HepG2 (cell line): Measurements from ENCODE around the gene SEPTIN10. TPM values are rescaled to one million over a fixed set of nuclear protein-coding genes. Genes with fewer than 3 reads are reported as not detected.
A peak's percentile ranks its signal among the peaks of the same experiment; 100 is the strongest.

Source experiments
- GATAD1 ChIP-seq: IDR thresholded peaks from 2 replicates; pipeline ENCODE4 v1.6.1; 2016; ENCODE audit warnings: missing genetic modification reagents, missing compliant biosample characterization
- GFI1 ChIP-seq: sonication (generic); formaldehyde crosslinking; IDR thresholded peaks from 2 replicates; pipeline ENCODE4 v1.5.0; 2020; ENCODE audit warnings: missing genetic modification reagents, mild to moderate bottlenecking, borderline replicate concordance
- HES4 ChIP-seq: sonication (generic); formaldehyde crosslinking; IDR thresholded peaks from 2 replicates; pipeline ENCODE4 v1.9.0; 2021; ENCODE audit warnings: mild to moderate bottlenecking, missing genetic modification reagents, borderline replicate concordance
- KAT8 ChIP-seq: IDR thresholded peaks from 2 replicates; pipeline ENCODE4 v1.6.1; 2016; ENCODE audit warnings: missing genetic modification reagents, missing compliant biosample characterization
- KLF12 ChIP-seq: sonication (generic); formaldehyde crosslinking; IDR thresholded peaks from 2 replicates; pipeline ENCODE4 v1.4.0; 2020; ENCODE audit warnings: missing genetic modification reagents, borderline replicate concordance
- KLF9 ChIP-seq: IDR thresholded peaks from 2 replicates; pipeline ENCODE4 v1.6.1; 2016; ENCODE audit warnings: low read depth
- MYC ChIP-seq: sonication (generic); formaldehyde crosslinking; IDR thresholded peaks from 2 replicates; pipeline ENCODE4 v1.9.0; 2021; ENCODE audit warnings: missing genetic modification reagents, borderline replicate concordance
- NFYB ChIP-seq: sonication (generic); formaldehyde crosslinking; IDR thresholded peaks from 2 replicates; pipeline ENCODE4 v1.4.0; 2020; ENCODE audit warnings: missing genetic modification reagents
- NFYC ChIP-seq: IDR thresholded peaks from 2 replicates; pipeline ENCODE4 v1.6.1; 2016; ENCODE audit warnings: missing genetic modification reagents, missing compliant biosample characterization
- REPIN1 ChIP-seq: sonication (generic); formaldehyde crosslinking; IDR thresholded peaks from 2 replicates; pipeline ENCODE4 v1.8.0; 2022; ENCODE audit warnings: missing genetic modification reagents, low read depth, mild to moderate bottlenecking, borderline replicate concordance
- RFX5 ChIP-seq: IDR thresholded peaks from 2 replicates; pipeline ENCODE4 v1.6.1; 2011; ENCODE audit warnings: low read depth, low read length, improper control_type of control experiment
- SIX4 ChIP-seq: sonication (generic); formaldehyde crosslinking; IDR thresholded peaks from 2 replicates; pipeline ENCODE4 v1.4.0; 2020; ENCODE audit warnings: missing genetic modification reagents
- SNAPC2 ChIP-seq: sonication (generic); formaldehyde crosslinking; IDR thresholded peaks from 2 replicates; pipeline ENCODE4 v1.8.1; 2022; ENCODE audit warnings: mild to moderate bottlenecking, missing genetic modification reagents
- TEAD2 ChIP-seq: sonication (generic); formaldehyde crosslinking; IDR thresholded peaks from 2 replicates; pipeline ENCODE4 v1.9.0; 2021; ENCODE audit warnings: missing genetic modification reagents
- U2AF2 ChIP-seq: fragments of 200-400 bp; formaldehyde crosslinking; IDR thresholded peaks from 2 replicates; pipeline ENCODE4 v1.6.1; 2017; ENCODE audit warnings: low read depth, mild to moderate bottlenecking, low read length
- WIZ ChIP-seq: sonication (generic); formaldehyde crosslinking; IDR thresholded peaks from 2 replicates; pipeline ENCODE4 v1.5.1; 2020; ENCODE audit warnings: mild to moderate bottlenecking, missing genetic modification reagents
- ZFP82 ChIP-seq: sonication (generic); formaldehyde crosslinking; IDR thresholded peaks from 2 replicates; pipeline ENCODE4 v1.5.1; 2020; ENCODE audit warnings: mild to moderate bottlenecking, missing genetic modification reagents, borderline replicate concordance
- ZIK1 ChIP-seq: sonication (generic); formaldehyde crosslinking; IDR thresholded peaks from 2 replicates; pipeline ENCODE4 v1.5.0; 2020; ENCODE audit warnings: mild to moderate bottlenecking, low read depth, missing genetic modification reagents, borderline replicate concordance
- ZNF232 ChIP-seq: sonication (generic); formaldehyde crosslinking; IDR thresholded peaks from 2 replicates; pipeline ENCODE4 v1.4.0; 2020; ENCODE audit warnings: missing genetic modification reagents, borderline replicate concordance
- ZNF501 ChIP-seq: sonication (generic); formaldehyde crosslinking; IDR thresholded peaks from 2 replicates; pipeline ENCODE4 v1.5.1; 2020; ENCODE audit warnings: mild to moderate bottlenecking, moderate library complexity, missing genetic modification reagents
- ZNF567 ChIP-seq: sonication (generic); formaldehyde crosslinking; IDR thresholded peaks from 2 replicates; pipeline ENCODE4 v1.8.1; 2023; ENCODE audit warnings: mild to moderate bottlenecking, missing genetic modification reagents, borderline replicate concordance
- ZNF652 ChIP-seq: IDR thresholded peaks from 2 replicates; pipeline ENCODE4 v1.6.1; 2016; ENCODE audit warnings: low read depth, borderline replicate concordance
- ZNF777 ChIP-seq: sonication (generic); formaldehyde crosslinking; IDR thresholded peaks from 2 replicates; pipeline ENCODE4 v1.4.0; 2020; ENCODE audit warnings: missing genetic modification reagents
- ZSCAN12 ChIP-seq: sonication (generic); formaldehyde crosslinking; IDR thresholded peaks from 2 replicates; pipeline ENCODE4 v1.9.0; 2021; ENCODE audit warnings: mild to moderate bottlenecking, missing genetic modification reagents
- polyA plus RNA-seq, 8 experiments: library from polyadenylated mRNA; depleted of rRNA in 3 of 8; stranded (reverse) in 7 of 8; unstranded in 1 of 8; fragments of >200 nt; fragmentation: Illumina TruSeq in 4 of 8; extraction: Trizol in 4 of 8; gene quantifications; 2 replicates each; pipeline versions ENCODE4 v1.2.1 to v1.2.3, GENCODE V29; 2011 to 2016; ENCODE audit warnings: low read depth in 4 of 8, missing spikeins in 1 of 8, mixed read lengths in 1 of 8; ENCODE audit not compliant: insufficient read depth in 1 of 8
- total RNA-seq, 5 experiments: library from RNA; depleted of rRNA; stranded (reverse); fragments of >200 nt; fragmentation: Illumina TruSeq; extraction: Trizol; gene quantifications; 2 replicates each; pipeline ENCODE4 v1.2.3, GENCODE V29; 2016; ENCODE audit warnings: low read depth in 1 of 5
- TF ChIP-seq, protein P1 (sequence below): sonication (generic); formaldehyde crosslinking; IDR thresholded peaks from 2 replicates; pipeline ENCODE4 v1.4.0; 2020; ENCODE audit warnings: missing genetic modification reagents, mild to moderate bottlenecking, borderline replicate concordance
- TF ChIP-seq, protein P2 (sequence below): sonication (generic); formaldehyde crosslinking; IDR thresholded peaks from 2 replicates; pipeline ENCODE4 v1.5.0; 2020; ENCODE audit warnings: mild to moderate bottlenecking, missing genetic modification reagents
- TF ChIP-seq, protein P3 (sequence below): sonication (generic); formaldehyde crosslinking; IDR thresholded peaks from 2 replicates; pipeline ENCODE4 v1.8.0; 2022; ENCODE audit warnings: missing genetic modification reagents, low read depth, mild to moderate bottlenecking, borderline replicate concordance
- TF ChIP-seq, protein P4 (sequence below): sonication (generic); formaldehyde crosslinking; IDR thresholded peaks from 2 replicates; pipeline ENCODE4 v1.4.0; 2020; ENCODE audit warnings: mild to moderate bottlenecking, missing genetic modification reagents

SEPTIN10 gene
- total and polyA plus RNA-seq, 2 of the 13 experiments (the other 11 are each of a cell fraction or from before 2014, with no cell fraction given): 45.8 to 67.5 TPM

DNA sequence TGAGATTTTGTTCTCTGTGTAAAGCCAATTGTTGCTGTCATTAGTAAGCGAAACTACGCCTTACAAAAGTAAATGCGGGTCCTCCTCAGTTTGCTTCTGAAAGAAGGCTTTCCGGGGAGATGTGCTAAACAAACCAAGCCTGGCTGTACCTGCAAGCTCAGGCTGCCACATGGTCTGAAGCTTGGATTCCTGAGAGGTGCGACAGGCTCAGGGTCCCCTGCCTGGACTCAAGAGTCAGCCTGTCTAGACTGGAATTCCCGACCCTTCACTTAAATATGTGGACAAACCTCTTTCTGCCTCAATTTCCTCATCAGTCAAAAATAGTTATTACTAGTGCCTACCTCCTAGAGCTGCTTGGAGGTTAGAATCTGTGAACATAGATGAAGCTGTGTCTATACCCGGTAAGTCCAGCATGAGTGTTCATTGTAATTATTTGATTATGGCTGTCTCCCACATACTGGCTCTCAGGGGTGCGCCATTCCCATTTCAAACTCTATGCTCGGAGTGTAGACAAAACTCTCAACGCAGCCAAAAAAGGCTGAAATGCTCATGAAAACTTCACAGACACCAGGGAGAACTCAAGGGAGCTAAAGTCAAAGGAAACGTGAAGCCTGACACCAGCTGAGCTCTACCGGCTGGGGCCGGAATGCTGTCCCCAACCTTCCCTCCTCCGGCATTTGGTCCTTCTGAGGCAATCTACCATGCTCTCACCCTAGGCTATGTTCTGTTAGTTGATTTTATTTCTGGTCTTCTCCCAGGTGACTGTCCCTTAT, 31.8 kb upstream of the SEPTIN10 start (continued):
- TF ChIP-seq ZNF652 (CRISPR knock-in tag) (no peak), NFYC (no peak), GATAD1 (CRISPR knock-in tag) (no peak), ZNF232 (CRISPR knock-in tag) (no peak), ZFP82 (CRISPR knock-in tag) (no peak), REPIN1 (no peak), NFYB (CRISPR knock-in tag) (no peak), ZNF777 (no peak), GFI1 (CRISPR knock-in tag) (no peak), ZIK1 (CRISPR knock-in tag) (no peak), HES4 (CRISPR knock-in tag) (no peak), KAT8 (CRISPR knock-in tag) (no peak), KLF12 (CRISPR knock-in tag) (no peak), SIX4 (CRISPR knock-in tag) (no peak), TEAD2 (CRISPR knock-in tag) (no peak), U2AF2 (no peak), ZNF567 (CRISPR knock-in tag) (no peak), MYC (CRISPR knock-in tag) (peak; percentile 83; the same call in 1 of the 2 replicates), WIZ (CRISPR knock-in tag) (no peak), ZNF501 (CRISPR knock-in tag) (no peak; the same call in none of the 2 replicates), KLF9 (CRISPR knock-in tag) (no peak), SNAPC2 (0 out of 2 replicates have a peak, but pooled peaks have one; percentile 62), ZSCAN12 (CRISPR knock-in tag) (0 out of 2 replicates have a peak, but pooled peaks have one; percentile 36), RFX5 (no peak)
- TF ChIP-seq, protein P1, sequence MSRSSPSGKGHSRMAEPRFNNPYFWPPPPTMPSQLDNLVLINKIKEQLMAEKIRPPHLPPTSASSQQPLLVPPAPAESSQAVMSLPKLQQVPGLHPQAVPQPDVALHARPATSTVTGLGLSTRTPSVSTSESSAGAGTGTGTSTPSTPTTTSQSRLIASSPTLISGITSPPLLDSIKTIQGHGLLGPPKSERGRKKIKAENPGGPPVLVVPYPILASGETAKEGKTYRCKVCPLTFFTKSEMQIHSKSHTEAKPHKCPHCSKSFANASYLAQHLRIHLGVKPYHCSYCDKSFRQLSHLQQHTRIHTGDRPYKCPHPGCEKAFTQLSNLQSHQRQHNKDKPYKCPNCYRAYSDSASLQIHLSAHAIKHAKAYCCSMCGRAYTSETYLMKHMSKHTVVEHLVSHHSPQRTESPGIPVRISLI (CRISPR knock-in tag): no peak
- TF ChIP-seq, protein P2, sequence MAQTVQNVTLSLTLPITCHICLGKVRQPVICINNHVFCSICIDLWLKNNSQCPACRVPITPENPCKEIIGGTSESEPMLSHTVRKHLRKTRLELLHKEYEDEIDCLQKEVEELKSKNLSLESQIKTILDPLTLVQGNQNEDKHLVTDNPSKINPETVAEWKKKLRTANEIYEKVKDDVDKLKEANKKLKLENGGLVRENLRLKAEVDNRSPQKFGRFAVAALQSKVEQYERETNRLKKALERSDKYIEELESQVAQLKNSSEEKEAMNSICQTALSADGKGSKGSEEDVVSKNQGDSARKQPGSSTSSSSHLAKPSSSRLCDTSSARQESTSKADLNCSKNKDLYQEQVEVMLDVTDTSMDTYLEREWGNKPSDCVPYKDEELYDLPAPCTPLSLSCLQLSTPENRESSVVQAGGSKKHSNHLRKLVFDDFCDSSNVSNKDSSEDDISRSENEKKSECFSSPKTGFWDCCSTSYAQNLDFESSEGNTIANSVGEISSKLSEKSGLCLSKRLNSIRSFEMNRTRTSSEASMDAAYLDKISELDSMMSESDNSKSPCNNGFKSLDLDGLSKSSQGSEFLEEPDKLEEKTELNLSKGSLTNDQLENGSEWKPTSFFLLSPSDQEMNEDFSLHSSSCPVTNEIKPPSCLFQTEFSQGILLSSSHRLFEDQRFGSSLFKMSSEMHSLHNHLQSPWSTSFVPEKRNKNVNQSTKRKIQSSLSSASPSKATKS (CRISPR knock-in tag): no peak
- TF ChIP-seq, protein P3, sequence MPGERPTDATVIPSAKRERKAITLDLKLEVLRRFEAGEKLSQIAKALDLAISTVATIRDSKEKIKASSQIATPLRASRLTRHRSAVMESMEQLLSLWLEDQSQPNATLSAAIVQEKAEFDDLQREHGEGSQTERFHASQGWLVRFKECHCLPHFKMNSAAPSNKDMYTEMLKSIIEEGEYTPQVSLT (CRISPR knock-in tag): no peak
- TF ChIP-seq, protein P4, sequence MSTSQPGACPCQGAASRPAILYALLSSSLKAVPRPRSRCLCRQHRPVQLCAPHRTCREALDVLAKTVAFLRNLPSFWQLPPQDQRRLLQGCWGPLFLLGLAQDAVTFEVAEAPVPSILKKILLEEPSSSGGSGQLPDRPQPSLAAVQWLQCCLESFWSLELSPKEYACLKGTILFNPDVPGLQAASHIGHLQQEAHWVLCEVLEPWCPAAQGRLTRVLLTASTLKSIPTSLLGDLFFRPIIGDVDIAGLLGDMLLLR (CRISPR knock-in tag): peak; percentile 41; the same call in 1 of the 2 replicates
